NCI-H2171 treated with DMSO at 0.1 percent for 48 hours (cell line): ENCODE data around the gene COL11A1.
"Not testable (repeated sequence)": the region's sequence is repeated elsewhere in the genome, so short reads cannot be mapped to it uniquely, and the experiment has no call there.

Experiments
- DNase-seq: peaks from one replicate; lab custom pipeline; 2025; lab: John Stamatoyannopoulos, UW

Gene COL11A1

GRCh38 chr1:103075316-103076000, 32.9 kb downstream of the COL11A1 start:
- DNase-seq, result no peak

- no peak for DNase-seq
Observed at GRCh38 chr1:103074224-103074623, 34.1 kb downstream of the COL11A1 start.

- no peak for DNase-seq
Observed at GRCh38 chr1:103069201-103069600, 39.1 kb downstream of the COL11A1 start.

- DNase-seq, result no peak
Observed at GRCh38 chr1:103063921-103064320, 44.4 kb downstream of the COL11A1 start.

- no peak for DNase-seq
Observed at GRCh38 chr1:103058391-103058790, 49.9 kb downstream of the COL11A1 start.

GRCh38 chr1:103056423-103056822, 51.9 kb downstream of the COL11A1 start:
- DNase-seq, result no peak

GRCh38 chr1:103028110-103028509, 80.2 kb downstream of the COL11A1 start:
- DNase-seq, result not testable (repeated sequence)

GRCh38 chr1:103025858-103026409, 82.4 kb downstream of the COL11A1 start:
- no peak for DNase-seq

- DNase-seq, result no peak
Observed at GRCh38 chr1:103024051-103024450, 84.3 kb downstream of the COL11A1 start.

- DNase-seq, result no peak
Observed at GRCh38 chr1:103002005-103002404, 106.3 kb downstream of the COL11A1 start.

- DNase-seq, result no peak
Observed at GRCh38 chr1:102978874-102979273, 129.4 kb downstream of the COL11A1 start.

GRCh38 chr1:102977292-102977691, 131.0 kb downstream of the COL11A1 start:
- no peak for DNase-seq

- peak; percentile 50 for DNase-seq
Observed at GRCh38 chr1:102970496-102971078, 137.7 kb downstream of the COL11A1 start.

GRCh38 chr1:102967786-102968185, 140.5 kb downstream of the COL11A1 start:
- no peak for DNase-seq

- DNase-seq, result no peak
Observed at GRCh38 chr1:102961549-102961948, 146.8 kb downstream of the COL11A1 start.

GRCh38 chr1:102954576-102954975, 153.7 kb downstream of the COL11A1 start:
- DNase-seq, result no peak

- no peak for DNase-seq
Observed at GRCh38 chr1:102952400-102952799, 155.9 kb downstream of the COL11A1 start.

- DNase-seq, result no peak
Observed at GRCh38 chr1:102942324-102942723, 166.0 kb downstream of the COL11A1 start.

- no peak for DNase-seq
Observed at GRCh38 chr1:102941366-102941947, 166.9 kb downstream of the COL11A1 start.

- no peak for DNase-seq
Observed at GRCh38 chr1:102937401-102937800, 170.9 kb downstream of the COL11A1 start.

- not testable (repeated sequence) for DNase-seq
Observed at GRCh38 chr1:102933362-102933761, 175.0 kb downstream of the COL11A1 start.

- no peak for DNase-seq
Observed at GRCh38 chr1:102919659-102920058, 188.7 kb downstream of the COL11A1 start.

- no peak for DNase-seq
Observed at GRCh38 chr1:102901996-102902395, 206.3 kb downstream of the COL11A1 start.
